ENCODE measurements around the gene RGS6. TPM values are rescaled to one million over a fixed set of nuclear protein-coding genes. Genes with fewer than 3 reads are reported as not detected.

Gene RGS6
- total and polyA plus RNA-seq, 2 of the 4 experiments (the other 2 are of a cell fraction): not detected

GRCh38 chr14:72124171-72124570 is 191.9 kb downstream of the RGS6 start:
- no peaks in the 10 kb centered on the region for H3K9me1 ChIP-seq (ENCODE audit: insufficient read depth, low read length)
- H3K36me3 ChIP-seq (ENCODE audit: control insufficient read depth, insufficient read depth, low read length): no peaks in the 10 kb centered on the region
- no peak overlapping the region for H3K18ac ChIP-seq (ENCODE audit: low read depth, low read length)
- no peak overlapping the region for H3K14ac ChIP-seq (replicated peaks; ENCODE audit: low read depth, low read length)
- in situ Hi-C loops (cut with MboI; ENCODE audit: low sequenced_read_pairs): no loop called here
- H4K8ac ChIP-seq (ENCODE audit: low read depth in 2 of 2, low read length in 2 of 2): no peak overlapping the region
- H2AK9ac ChIP-seq (replicated peaks; ENCODE audit: low read depth, low read length, poor library complexity): no peak overlapping the region
- no CpG with 5 or more reads among the region's 4 CpGs for WGBS, 2 experiments (ENCODE audit: extremely low coverage in 2 of 2, insufficient read length in 1 of 2)
- H2BK15ac ChIP-seq (ENCODE audit: low read depth, low read length): no peak overlapping the region
- no peak for TF ChIP-seq MAFK (IDR thresholded peaks at IDR 0.05; ENCODE audit: low read depth, low read length)
- no peak for TF ChIP-seq RFX5 (IDR thresholded peaks at IDR 0.05; ENCODE audit: low read depth, low read length)
- TF ChIP-seq USF2 (IDR thresholded peaks at IDR 0.05; ENCODE audit: low read depth, low read length): no peak
- no peak for TF ChIP-seq BHLHE40 (IDR thresholded peaks at IDR 0.05; ENCODE audit: low read depth, low read length)
- TF ChIP-seq CHD1 (IDR thresholded peaks at IDR 0.05; ENCODE audit: low read depth, low read length): no peak
- no peak for TF ChIP-seq CTCF (conservative IDR thresholded peaks at IDR 0.05; ENCODE audit: low read depth, low read length)
- no peak for TF ChIP-seq RAD21 (IDR thresholded peaks at IDR 0.05; ENCODE audit: low read length)
- TF ChIP-seq SMC3 (IDR thresholded peaks at IDR 0.05; ENCODE audit: low read depth, low read length): no peak
- no peak for TF ChIP-seq CEBPB (IDR thresholded peaks at IDR 0.05; ENCODE audit: low read depth, low read length)
- no peak for TF ChIP-seq MAZ (IDR thresholded peaks at IDR 0.05; ENCODE audit: borderline replicate concordance, low read depth, low read length)
- no peak for TF ChIP-seq MXI1 (IDR thresholded peaks at IDR 0.05; ENCODE audit: borderline replicate concordance, low read depth, low read length)
- TF ChIP-seq RCOR1 (IDR thresholded peaks at IDR 0.05; ENCODE audit: insufficient replicate concordance, low read length): no peak
- TF ChIP-seq FOS (IDR thresholded peaks at IDR 0.05; ENCODE audit: low read depth, low read length): no peak
- no peak for TF ChIP-seq POLR2A (IDR thresholded peaks at IDR 0.05; ENCODE audit: low read depth, low read length)
- TF ChIP-seq ELK1 (IDR thresholded peaks at IDR 0.05; ENCODE audit: borderline replicate concordance, low read depth, low read length): no peak
- no peaks in the 10 kb centered on the region for H4K20me1 ChIP-seq (ENCODE audit: insufficient read depth, low read length)
- no peak overlapping the region for H3K4me2 ChIP-seq (ENCODE audit: low read depth, low read length)
- no peaks in the 10 kb centered on the region for H3K27me3 ChIP-seq (ENCODE audit: control insufficient read depth, insufficient read depth, low read length)
- DNase-seq (no peak), ATAC-seq (ENCODE audit: low read depth) (no peak)
- ChIA-PET POLR2A (ENCODE audit: unreplicated experiment) (no interaction called here), CTCF (no interaction called here)
- H4K91ac ChIP-seq (ENCODE audit: insufficient read depth, low read depth, low read length): no peak overlapping the region
- BruUV-seq (replicated peaks): no TSS peak
- intact Hi-C loops (cut with micrococcal nuclease): no loop called here
- H2BK20ac ChIP-seq (ENCODE audit: low read depth, low read length): no peak overlapping the region
- no peak overlapping the region for H3K4ac ChIP-seq (ENCODE audit: low read depth, low read length)
- H3K27ac ChIP-seq (ENCODE audit: insufficient read depth, low read length): no peak overlapping the region
- no peak overlapping the region for H2AK5ac ChIP-seq (ENCODE audit: low read depth, low read length)
- dilution Hi-C loops (cut with HindIII; ENCODE audit: low sequenced_read_pairs, unreplicated experiment): no loop called here
- no peaks in the 10 kb centered on the region for H3K4me1 ChIP-seq (ENCODE audit: control insufficient read depth, insufficient read depth, low read length)
- H3K4me3 ChIP-seq (ENCODE audit: insufficient read depth, low read depth, low read length): no peak overlapping the region
- H4K5ac ChIP-seq (ENCODE audit: low read depth, low read length): no peak overlapping the region
- H3K23ac ChIP-seq (ENCODE audit: low read depth, low read length): no peak overlapping the region
- no peak overlapping the region for H3K9ac ChIP-seq (ENCODE audit: low read depth, low read length)
- H2BK5ac ChIP-seq (ENCODE audit: low read depth, low read length, poor library complexity, severe bottlenecking): no peak overlapping the region
- H3K79me1 ChIP-seq (ENCODE audit: low read depth in 1 of 2, low read length in 2 of 2): no peaks in the 10 kb centered on the region
- H2BK120ac ChIP-seq (ENCODE audit: low read depth, low read length): no peak overlapping the region
- no peaks in the 10 kb centered on the region for H3K9me3 ChIP-seq (ENCODE audit: control insufficient read depth, insufficient read depth, low read length)
- H2AFZ ChIP-seq (replicated peaks; ENCODE audit: low read length, poor library complexity): no peak overlapping the region
- H3K56ac ChIP-seq (ENCODE audit: extremely low read depth, insufficient read depth, low read length): no peak overlapping the region
